SU-DHL-6 (cell line): Measurements from ENCODE around the gene ADAM12.

Source experiments
- H2AFZ ChIP-seq: fragments of 200-600 bp; sonication (generic); 2 replicates; pipeline ENCODE4 v1.6.1; 2014; ENCODE audit warnings: low read depth, mild to moderate bottlenecking, moderate library complexity, mixed read lengths, antibody characterized with exemption, low read length; ENCODE audit not compliant: severe bottlenecking
- H3F3A ChIP-seq: fragments of 200-600 bp; shearing (Covaris generic); 2 replicates; pipeline ENCODE4 v1.6.0; 2016; ENCODE audit warnings: antibody characterized with exemption, mild to moderate bottlenecking; ENCODE audit not compliant: insufficient read depth
- H3K27ac ChIP-seq: fragments of 200-600 bp; sonication (generic); 2 replicates; pipeline ENCODE4 v1.5.1; 2016; ENCODE audit warnings: low read depth, mild to moderate bottlenecking, low read length, moderate library complexity, mixed read lengths
- H3K27me3 ChIP-seq: fragments of 200-600 bp; sonication (generic), shearing (Covaris generic); 2 replicates; pipeline ENCODE4 v1.6.0; 2014; ENCODE audit warnings: mild to moderate bottlenecking, low read length
- H3K36me3 ChIP-seq: fragments of 200-600 bp; sonication (generic); 2 replicates; pipeline ENCODE4 v1.6.1; 2014; ENCODE audit warnings: mild to moderate bottlenecking, low read length, mixed read lengths
- H3K4me2 ChIP-seq: fragments of 300-600, 200-600 bp; shearing (Covaris generic), sonication (generic); 2 replicates; pipeline ENCODE4 v1.6.0; 2014; ENCODE audit warnings: low read length, low read depth, mild to moderate bottlenecking; ENCODE audit not compliant: poor library complexity, severe bottlenecking
- H3K4me3 ChIP-seq: fragments of 200-600 bp; sonication (generic); 2 replicates; pipeline ENCODE4 v1.5.1; 2014; ENCODE audit warnings: antibody characterized with exemption, low read length, mild to moderate bottlenecking, mixed read lengths; ENCODE audit not compliant: insufficient read depth, poor library complexity, severe bottlenecking
- H3K79me2 ChIP-seq: fragments of 200-600 bp; sonication (generic); 2 replicates; pipeline ENCODE4 v1.6.1; 2014; ENCODE audit warnings: mild to moderate bottlenecking, low read length, moderate library complexity; ENCODE audit not compliant: insufficient read depth
- H3K9ac ChIP-seq: fragments of 200-600 bp; sonication (generic); 2 replicates; pipeline ENCODE4 v1.7.0; 2014; ENCODE audit warnings: mild to moderate bottlenecking, low read length
- H3K9me2 ChIP-seq: fragments of 200-600 bp; sonication (generic); replicated peaks from 2 replicates; pipeline ENCODE4 v1.6.1; 2014; ENCODE audit warnings: low read length; ENCODE audit not compliant: insufficient read depth
- H3K9me3 ChIP-seq: fragments of 200-600 bp; sonication (generic); 2 replicates; pipeline ENCODE4 v1.6.1; 2014; ENCODE audit warnings: low read length, mixed read lengths; ENCODE audit not compliant: insufficient read depth
- H4K20me1 ChIP-seq: fragments of 200-600 bp; sonication (generic); 2 replicates; pipeline ENCODE4 v1.6.1; 2014; ENCODE audit warnings: low read depth, mild to moderate bottlenecking, antibody characterized with exemption, low read length, moderate library complexity, mixed read lengths
- EZH2phosphoT487 ChIP-seq: fragments of 200-600 bp; sonication (generic), shearing (Covaris generic); conservative IDR thresholded peaks from 2 replicates; pipeline ENCODE4 v1.6.1; 2018; ENCODE audit warnings: mild to moderate bottlenecking, antibody characterized with exemption, low read length, moderate library complexity, mixed read lengths
- TF ChIP-seq, protein P1 (sequence below): fragments of 200-600 bp; sonication (generic); IDR thresholded peaks from one replicate; pipeline ENCODE4 v1.5.1; 2017; ENCODE audit warnings: antibody characterized with exemption, mild to moderate bottlenecking, low read length, moderate library complexity; ENCODE audit not compliant: insufficient read depth, poor library complexity, severe bottlenecking

Gene ADAM12

DNA sequence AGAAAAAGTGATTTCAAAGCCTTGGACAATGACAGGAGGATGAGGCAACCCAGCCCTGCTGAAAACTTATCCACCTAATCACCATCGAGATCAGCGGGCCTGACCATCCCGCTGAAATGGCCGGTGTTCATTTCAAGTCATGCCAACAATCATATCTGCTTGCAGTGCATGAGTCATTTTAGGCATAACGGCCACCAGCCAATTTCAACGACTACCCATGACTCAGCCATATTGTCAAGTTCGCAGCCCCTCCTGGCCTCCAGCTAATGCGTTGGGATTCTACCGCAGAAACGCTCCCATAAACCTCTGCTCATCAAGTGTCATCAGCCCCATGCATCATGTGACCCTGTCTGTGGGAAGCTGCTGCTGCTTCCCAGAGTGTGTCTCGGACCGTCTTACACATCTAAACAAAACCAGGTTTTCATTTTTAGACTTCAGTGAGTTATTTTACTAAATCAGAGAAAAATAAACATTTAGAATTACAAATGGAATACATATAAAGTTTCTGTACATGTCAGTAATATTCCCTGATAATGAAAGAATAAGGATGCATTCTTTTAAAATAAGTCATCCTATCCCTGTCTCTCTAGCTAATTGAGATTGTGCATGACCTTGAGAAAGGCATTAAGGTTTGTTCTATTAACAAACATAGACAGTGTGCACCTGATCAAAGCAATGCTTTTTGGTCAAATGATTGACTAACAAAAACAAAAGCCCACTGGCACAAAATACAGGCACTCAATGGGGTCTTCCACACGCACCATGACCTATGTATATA is 188.9 kb downstream of the ADAM12 start:
- no peaks in the 10 kb centered on the region for H3K9me2 ChIP-seq
- no peaks in the 10 kb centered on the region for H3K79me2 ChIP-seq
- H3K4me3 ChIP-seq = no peak overlapping the region
- no peak for TF ChIP-seq EZH2phosphoT487
- TF ChIP-seq, protein P1, sequence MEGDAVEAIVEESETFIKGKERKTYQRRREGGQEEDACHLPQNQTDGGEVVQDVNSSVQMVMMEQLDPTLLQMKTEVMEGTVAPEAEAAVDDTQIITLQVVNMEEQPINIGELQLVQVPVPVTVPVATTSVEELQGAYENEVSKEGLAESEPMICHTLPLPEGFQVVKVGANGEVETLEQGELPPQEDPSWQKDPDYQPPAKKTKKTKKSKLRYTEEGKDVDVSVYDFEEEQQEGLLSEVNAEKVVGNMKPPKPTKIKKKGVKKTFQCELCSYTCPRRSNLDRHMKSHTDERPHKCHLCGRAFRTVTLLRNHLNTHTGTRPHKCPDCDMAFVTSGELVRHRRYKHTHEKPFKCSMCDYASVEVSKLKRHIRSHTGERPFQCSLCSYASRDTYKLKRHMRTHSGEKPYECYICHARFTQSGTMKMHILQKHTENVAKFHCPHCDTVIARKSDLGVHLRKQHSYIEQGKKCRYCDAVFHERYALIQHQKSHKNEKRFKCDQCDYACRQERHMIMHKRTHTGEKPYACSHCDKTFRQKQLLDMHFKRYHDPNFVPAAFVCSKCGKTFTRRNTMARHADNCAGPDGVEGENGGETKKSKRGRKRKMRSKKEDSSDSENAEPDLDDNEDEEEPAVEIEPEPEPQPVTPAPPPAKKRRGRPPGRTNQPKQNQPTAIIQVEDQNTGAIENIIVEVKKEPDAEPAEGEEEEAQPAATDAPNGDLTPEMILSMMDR = no peak
- H3K27me3 ChIP-seq = no peaks in the 10 kb centered on the region
- no peak overlapping the region for H3K9ac ChIP-seq
- no peak overlapping the region for H2AFZ ChIP-seq
- H3K9me3 ChIP-seq = no peaks in the 10 kb centered on the region
- H4K20me1 ChIP-seq = no peaks in the 10 kb centered on the region
- no peak overlapping the region for H3K27ac ChIP-seq
- H3K36me3 ChIP-seq = no peaks in the 10 kb centered on the region
- no peak overlapping the region for H3K4me2 ChIP-seq
- no peaks in the 10 kb centered on the region for H3F3A ChIP-seq

DNA sequence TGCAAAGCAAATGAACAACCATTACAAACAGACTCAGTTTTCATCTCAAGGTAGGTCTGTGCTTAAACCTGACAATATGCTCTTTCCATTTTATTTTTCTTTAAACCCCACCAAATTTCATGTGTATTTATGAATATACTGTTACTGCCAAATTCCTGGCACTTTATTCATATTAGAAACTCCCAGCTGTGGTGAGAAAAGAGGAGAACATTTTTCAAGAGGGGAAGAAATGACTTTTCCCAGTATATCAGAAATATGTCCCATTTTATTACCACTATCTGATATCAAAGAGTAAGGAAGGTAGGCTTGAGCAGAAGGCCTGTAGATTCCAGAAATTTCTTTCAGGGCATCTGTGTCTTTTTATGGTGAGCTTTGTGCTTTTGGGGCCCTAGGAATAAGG is 189.6 kb downstream of the ADAM12 start:
- Histone ChIP-seq H3K27ac (no peak overlapping the region), H4K20me1 (no peaks in the 10 kb centered on the region), H3K9me3 (no peaks in the 10 kb centered on the region), H3K9ac (no peak overlapping the region), H3K36me3 (no peaks in the 10 kb centered on the region), H3K4me2 (no peak overlapping the region), H3F3A (no peaks in the 10 kb centered on the region), H3K4me3 (no peak overlapping the region), H3K79me2 (no peaks in the 10 kb centered on the region), H2AFZ (no peak overlapping the region), H3K27me3 (no peaks in the 10 kb centered on the region), H3K9me2 (no peaks in the 10 kb centered on the region)
- TF ChIP-seq, protein P1 = no peak
- no peak for TF ChIP-seq EZH2phosphoT487

DNA sequence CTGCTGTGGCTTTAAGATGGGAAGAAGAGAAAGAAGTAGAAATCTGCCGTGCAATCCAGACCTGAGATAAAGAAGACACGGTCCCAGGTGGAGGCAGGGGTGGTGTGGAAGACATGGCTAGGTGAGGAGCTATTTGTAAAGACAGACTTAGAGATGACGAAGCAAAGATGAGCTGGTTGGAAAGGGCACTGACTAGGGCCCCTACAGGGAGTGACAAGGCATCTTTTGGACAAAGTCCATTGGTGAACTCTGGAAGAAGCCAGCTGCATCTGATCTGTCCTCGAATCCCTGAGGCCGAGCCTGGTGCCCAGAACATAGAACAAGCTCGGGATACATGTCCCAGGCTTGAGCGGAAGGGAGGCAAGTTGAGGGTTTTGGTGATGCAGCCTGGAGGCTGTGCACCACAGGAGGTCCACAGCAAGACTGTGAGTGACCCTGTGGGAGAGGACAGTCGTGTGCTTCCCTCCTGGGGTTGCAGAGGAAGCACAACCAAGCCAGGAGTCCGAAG is 191.2 kb downstream of the ADAM12 start:
- no peaks in the 10 kb centered on the region for H3K36me3 ChIP-seq
- H3K79me2 ChIP-seq = no peaks in the 10 kb centered on the region
- no peak overlapping the region for H3K9ac ChIP-seq
- H3F3A ChIP-seq = no peaks in the 10 kb centered on the region
- no peak overlapping the region for H3K4me3 ChIP-seq
- no peak overlapping the region for H3K4me2 ChIP-seq
- H3K9me3 ChIP-seq = no peaks in the 10 kb centered on the region
- no peak for TF ChIP-seq EZH2phosphoT487
- TF ChIP-seq, protein P1 = no peak
- H3K27ac ChIP-seq = no peak overlapping the region
- no peaks in the 10 kb centered on the region for H3K27me3 ChIP-seq
- no peaks in the 10 kb centered on the region for H3K9me2 ChIP-seq
- no peaks in the 10 kb centered on the region for H4K20me1 ChIP-seq
- H2AFZ ChIP-seq = no peak overlapping the region
